SHP77 (cell line): Measurements from ENCODE around the gene OR1J4.
"Not testable (repeated sequence)": the region's sequence is repeated elsewhere in the genome, so short reads cannot be mapped to it uniquely, and the experiment has no call there.

Source experiments
- DNase-seq, 2 experiments: peaks; one replicate each; lab custom pipeline; 2025; lab: John Stamatoyannopoulos, UW

The OR1J4 gene, protein sequence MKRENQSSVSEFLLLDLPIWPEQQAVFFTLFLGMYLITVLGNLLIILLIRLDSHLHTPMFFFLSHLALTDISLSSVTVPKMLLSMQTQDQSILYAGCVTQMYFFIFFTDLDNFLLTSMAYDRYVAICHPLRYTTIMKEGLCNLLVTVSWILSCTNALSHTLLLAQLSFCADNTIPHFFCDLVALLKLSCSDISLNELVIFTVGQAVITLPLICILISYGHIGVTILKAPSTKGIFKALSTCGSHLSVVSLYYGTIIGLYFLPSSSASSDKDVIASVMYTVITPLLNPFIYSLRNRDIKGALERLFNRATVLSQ

GRCh38 chr9:122518841-122519240 is at the start of gene OR1J4:
TSS of gene OR1J4 (plus strand) at chr9:122519141. CDS start at chr9:122519141, 0 bp downstream.
- DNase-seq: no peak

DNA sequence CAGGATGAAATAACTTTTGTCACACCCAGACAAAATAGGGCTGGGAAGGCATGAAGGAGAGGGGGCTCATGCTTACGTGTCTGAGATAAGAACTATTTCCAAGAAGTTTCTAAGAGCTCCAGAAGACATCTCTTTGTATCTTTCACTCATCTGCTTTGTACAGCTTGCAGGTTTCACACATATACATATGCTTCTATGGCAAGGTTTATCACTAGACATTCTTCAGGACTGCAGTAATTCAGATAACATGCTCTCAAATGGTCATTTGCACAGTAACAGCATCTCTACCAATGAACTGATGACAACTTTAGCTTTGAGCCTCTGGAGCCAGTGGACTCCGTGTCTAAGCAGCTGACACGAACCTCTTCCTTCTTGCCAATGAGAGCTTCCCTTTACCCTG is 44.4 kb upstream of the OR1J4 start:
- no peak for DNase-seq

- DNase-seq: no peak
Measured at GRCh38 chr9:122475717-122476116, 43.2 kb upstream of the OR1J4 start.

DNA sequence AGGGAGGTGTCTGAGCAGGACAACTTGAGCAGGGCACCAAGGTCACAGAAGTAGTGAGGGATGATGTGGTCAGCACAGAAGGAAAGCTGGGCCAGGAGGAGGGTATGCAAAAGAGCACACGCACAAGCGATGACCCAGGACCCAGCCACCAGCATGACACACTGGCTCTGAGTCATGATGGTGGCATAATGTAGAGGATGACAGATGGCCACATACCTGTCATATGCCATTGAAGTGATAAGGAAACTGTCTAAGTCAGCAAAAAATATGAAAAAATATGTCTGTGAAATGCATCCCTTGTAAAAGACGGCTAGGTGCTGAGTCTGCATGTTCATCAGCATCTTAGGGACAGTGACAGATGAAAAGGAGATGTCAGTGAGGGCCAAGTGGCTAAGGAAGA is 41.6 kb upstream of the OR1J4 start:
- no peak for DNase-seq

GRCh38 chr9:122477826-122478225 is 41.1 kb upstream of the OR1J4 start, which contains the start of gene OR1J1:
TSS of gene OR1J1 (minus strand) at chr9:122477926. CDS start at chr9:122477926, 0 bp downstream.
- no peak for DNase-seq

GRCh38 chr9:122479062-122479461 is 39.9 kb upstream of the OR1J4 start:
- no peak for DNase-seq

DNA sequence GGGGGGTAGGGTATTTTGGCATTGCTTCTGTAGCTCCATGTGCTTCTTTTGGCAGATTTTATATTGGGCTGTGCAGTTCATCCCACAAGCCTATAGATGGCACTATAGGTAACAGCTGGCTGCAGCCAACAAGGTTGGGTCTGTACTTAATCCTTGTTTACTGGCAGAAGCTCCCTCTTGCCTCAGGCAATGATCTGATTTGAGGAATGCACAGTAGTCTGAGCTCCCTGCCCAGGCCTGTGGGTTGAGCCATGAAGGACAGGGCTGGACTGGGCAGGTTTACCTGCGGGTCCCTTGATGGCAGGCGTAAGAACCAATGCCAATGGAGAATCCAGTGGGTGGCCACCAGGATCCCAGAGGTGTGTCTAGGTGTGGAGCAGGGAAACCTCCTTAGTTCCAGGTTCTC is 20.1 kb upstream of the OR1J4 start:
- DNase-seq: peak; percentile 32 to 47

GRCh38 chr9:122506964-122507363 is 12.0 kb upstream of the OR1J4 start:
- DNase-seq: no peak

DNA sequence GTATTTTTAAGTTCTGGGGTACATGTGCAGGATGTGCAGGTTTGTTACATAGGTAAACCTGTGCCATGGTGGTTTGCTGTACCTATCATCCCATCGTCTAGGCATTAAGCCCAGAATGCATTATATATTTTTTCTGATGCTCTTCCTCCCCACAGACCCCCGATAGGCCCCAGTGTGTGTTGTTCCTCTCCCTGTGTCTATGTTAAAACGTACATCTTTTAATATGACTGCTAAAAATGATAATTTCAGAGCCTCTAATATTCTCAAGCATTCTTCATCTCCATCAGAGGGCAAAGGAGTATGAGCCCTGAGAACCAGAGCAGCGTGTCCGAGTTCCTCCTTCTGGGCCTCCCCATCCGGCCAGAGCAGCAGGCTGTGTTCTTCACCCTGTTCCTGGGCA is 8.4 kb upstream of the OR1J4 start, which contains the start of gene OR1J2:
Gene OR1J2 (plus strand): TSS at position 301 of the 400 bp plus-strand sequence. CDS start 0 bp downstream, at position 301.
- no peak for DNase-seq

DNA sequence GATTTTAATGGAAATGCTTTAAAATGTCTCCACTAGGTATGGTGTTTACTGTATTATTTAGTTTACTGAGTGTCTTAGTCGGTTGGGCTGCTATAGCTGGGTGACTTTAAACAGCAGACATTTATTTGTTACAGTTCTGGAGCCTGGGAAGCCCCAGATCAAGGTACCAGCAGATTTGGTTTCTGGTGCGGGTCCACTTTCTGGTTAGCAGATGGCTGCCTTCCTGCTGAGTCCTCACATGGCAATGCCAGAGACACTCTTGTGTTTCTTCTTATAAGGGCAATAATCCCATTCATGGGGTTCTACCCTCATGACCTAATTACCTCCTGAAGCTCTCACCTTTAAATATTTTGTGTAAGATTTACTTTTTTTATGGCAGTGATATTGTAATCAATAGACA is 715 bp upstream of the OR1J4 start:
- DNase-seq: no peak

GRCh38 chr9:122519376-122519775 is 435 bp downstream of the OR1J4 start:
- DNase-seq: no peak

DNA sequence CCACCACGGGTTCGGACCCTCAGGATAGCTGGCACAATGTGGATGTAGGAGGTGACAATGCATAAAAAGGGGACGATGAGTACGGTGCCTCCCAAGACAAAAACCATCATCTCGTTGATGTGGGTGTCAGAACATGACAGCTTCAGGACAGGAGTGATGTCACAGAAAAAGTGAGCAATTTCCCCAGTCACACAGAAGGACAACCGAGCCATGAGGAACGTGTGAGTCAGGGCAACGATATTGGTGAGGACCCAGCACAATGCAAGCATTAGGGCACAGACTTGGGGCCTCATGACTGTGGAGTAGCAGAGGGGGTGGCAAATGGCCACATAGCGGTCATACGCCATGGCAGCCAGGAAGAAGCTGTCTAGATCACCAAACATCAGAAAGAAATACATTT is 7.7 kb downstream of the OR1J4 start:
- no peak for DNase-seq

- no peak for DNase-seq
Measured at GRCh38 chr9:122527193-122527592, 8.3 kb downstream of the OR1J4 start, which contains the start of gene OR1N1. TSS of gene OR1N1 (minus strand) at chr9:122527293. CDS start at chr9:122527293, 0 bp downstream.

DNA sequence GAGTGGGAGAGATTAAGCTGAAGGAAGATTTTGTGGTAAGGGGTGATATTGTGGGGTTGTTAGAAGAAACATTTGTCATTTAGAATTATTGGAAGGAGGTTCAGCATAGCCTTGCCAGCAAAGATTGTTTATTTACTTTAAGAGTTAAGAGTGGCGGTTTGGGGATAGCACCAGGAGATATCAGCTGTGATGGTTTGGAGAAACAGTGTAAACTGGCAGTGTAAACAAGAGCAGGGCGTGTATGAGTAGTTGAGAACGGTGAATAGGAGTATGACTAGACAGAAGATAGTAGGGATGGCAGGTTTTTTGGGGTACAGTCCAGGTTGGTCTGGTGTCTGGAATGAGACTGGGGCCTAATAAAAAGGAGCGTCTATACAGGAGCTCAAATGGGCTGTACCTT is 12.2 kb downstream of the OR1J4 start:
- DNase-seq: not testable (repeated sequence)

DNA sequence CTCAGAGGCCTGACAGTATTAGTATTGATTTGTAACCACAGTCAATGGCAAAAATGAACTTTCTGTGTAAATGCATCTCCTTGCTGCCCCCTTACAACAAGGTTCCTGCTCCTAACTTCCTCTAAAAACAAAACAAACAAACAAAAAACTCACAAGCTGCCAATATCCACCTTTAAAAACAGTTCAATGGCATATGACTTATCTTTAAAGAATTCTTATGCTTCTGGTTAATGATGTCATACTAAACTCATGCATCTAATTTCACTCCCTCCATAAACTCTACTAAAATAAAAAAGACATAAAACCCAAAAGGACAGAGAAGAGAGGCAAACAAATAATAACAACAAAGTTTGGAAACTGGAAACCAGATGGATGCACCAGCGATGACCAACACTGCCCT is 17.2 kb downstream of the OR1J4 start:
- no peak for DNase-seq

- not testable (repeated sequence) for DNase-seq
Measured at GRCh38 chr9:122537066-122537465, 18.1 kb downstream of the OR1J4 start.

GRCh38 chr9:122538757-122539156 is 19.8 kb downstream of the OR1J4 start:
- no peak for DNase-seq

DNA sequence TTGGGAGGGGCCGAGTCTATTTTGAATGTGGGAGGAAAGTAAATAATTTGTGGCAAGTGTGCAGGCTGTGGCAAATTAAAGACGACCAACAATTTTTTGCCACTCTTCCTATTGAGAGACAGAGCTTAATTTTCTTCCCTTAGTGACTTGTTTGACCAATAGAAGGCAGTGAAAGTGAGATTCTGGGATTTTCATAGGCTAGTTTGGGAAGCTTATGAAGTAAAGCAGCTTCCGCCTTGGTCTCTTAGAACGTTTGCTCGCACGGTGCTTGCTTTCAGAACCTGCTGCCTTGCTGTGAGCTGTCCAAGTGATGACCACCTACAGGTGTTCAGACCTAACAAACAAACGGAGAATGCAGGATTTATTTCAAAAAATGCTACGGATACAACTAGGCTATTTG is 27.3 kb downstream of the OR1J4 start:
- peak; percentile 10 to 35 for DNase-seq

DNA sequence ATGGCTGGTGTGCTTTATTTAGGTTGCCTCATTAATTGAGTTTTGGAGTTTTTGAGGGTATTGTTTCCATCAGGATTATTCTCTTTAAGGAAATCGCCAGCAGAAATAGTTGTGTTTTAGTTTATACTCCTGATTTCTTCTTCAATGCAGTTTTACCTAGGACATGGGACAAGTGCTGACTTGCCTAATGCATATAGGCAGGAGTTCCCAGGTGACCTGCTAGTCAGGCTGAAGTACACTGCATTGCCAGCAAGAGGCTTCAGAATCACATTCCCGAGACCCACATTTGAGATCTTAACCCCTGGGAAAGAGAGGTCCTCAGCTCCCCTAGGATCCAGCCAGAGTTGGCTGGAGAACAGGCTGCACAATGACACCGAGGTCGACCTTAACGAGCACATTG is 32.4 kb downstream of the OR1J4 start:
- DNase-seq: no peak

DNA sequence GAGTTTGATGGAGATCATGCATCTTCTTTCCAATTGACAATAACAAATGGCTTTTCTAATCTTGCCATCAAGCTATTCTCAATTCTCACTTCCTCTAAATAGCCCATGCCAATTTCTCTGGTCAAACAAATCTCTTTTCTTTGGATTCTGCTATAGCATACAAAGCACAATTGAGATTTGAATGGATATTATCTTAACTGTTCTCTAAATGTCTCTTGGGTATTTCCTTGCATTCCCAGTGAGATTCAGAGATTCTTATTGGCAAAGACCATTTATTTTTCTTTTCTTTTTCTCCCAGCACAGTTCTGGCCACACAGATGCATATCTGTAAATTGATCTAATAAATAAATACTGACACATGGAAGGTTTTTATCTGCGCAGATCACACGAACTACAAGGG is 33.9 kb downstream of the OR1J4 start, which contains the start of gene OR1N2:
Gene OR1N2 (plus strand): TSS at position 301 of the 400 bp plus-strand sequence. CDS start 100 bp downstream, outside the sequence.
- no peak for DNase-seq

- no peak for DNase-seq
Measured at GRCh38 chr9:122561446-122561845, 42.5 kb downstream of the OR1J4 start.

GRCh38 chr9:122562134-122562760 is 43.3 kb downstream of the OR1J4 start:
- DNase-seq: no peak

DNA sequence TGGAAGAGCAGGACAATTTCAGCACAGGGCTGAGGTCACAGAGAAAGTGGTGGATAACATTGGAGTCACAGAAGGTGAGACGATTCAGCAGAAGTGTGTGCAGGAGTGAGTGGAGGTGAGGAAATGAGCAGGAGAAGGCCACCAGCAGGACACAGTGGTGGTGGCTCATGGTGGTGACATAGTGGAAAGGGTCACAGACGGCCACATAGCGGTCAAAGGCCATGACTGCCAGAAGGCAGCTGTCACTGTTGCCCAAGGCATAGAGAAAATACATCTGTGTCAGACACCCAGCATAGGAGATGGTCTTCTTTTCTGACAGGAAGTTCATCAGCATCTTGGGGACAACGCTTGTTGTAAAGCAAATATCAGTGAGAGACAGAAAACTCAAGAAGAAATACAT is 49.0 kb downstream of the OR1J4 start:
- no peak for DNase-seq
